ENCODE measurements around the gene LRRC7.

The LRRC7 gene

DNA sequence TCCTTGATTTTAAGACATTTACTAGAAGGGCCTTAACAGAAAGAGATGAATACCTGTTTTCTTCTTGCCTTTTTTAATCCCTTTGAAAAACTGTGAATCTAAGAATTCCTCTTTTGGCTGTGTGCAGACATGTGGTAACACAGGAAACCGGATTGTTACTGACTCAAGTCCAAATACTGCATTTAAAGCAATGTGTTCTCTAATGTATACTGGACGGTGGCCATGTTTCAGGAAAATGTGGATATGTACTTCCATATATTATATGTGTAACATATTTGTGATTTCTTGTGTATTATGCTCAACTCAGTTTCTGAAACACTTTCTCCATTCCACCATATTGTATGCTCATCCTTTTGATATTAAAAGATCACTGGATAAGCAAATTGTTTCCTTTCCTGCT, 185.1 kb downstream of the LRRC7 start:
- FAIRE-seq, result no peak
- no peak for DNase-seq (ENCODE audit: insufficient read length, low spot score)

DNA sequence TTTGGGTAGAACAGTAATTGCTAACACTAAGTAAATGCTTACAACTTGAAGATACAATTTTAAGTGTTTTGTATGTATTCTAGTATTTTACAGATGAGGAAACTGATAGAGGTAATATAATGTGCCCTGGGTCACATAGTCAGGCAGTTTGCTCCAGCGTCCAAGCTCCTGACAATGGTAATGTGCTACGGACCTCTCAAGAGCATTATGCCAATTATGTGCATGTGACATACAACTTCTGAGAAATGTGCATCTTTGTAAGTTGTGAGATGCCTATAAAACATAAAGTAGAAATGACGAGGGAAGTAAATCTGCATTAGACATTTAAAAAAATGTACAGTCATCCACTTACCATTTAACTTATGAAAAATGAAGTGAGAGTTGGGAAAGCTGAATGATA, 186.8 kb downstream of the LRRC7 start:
- no peak for FAIRE-seq
- DNase-seq (ENCODE audit: insufficient read length, low spot score), result no peak

DNA sequence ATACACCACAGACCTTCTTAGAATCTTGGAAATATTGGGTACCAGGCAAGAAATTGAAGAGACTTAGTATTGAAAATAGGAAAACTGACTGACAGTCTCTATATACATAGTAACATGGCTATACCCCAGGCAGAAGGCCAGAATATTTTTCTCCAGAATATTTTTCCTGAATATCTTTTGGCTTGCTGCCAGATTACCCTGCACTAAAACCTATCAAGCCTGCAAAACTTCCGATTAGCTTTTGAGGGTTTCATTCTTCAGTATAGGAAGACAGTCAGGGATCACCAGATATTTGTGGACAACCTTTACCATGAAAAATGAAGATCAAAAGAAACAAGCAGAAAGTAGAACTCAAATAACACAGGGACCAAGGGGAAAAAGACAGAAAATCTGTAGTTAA, 187.9 kb downstream of the LRRC7 start:
- DNase-seq (ENCODE audit: insufficient read length, low spot score) (no peak), FAIRE-seq (no peak)

DNA sequence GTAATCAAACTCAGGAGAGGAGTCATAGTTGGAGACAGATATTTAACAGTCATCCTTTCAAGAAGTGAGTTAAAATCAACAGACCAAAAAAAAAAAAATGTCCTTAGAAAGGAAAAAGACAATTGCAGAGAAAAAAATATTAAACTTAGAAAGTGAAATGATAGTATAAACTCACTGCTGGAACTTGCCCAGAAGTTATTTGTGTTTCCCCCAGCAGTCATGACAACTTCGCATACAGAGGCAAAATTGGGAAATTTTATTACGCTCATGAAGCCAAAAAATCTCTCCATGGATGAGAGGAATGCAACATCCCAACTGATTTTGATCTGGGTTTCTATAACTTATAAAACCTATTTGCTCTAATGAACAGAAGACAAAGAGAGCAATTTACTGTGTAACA, 198.2 kb downstream of the LRRC7 start:
- no peak for DNase-seq (ENCODE audit: insufficient read length, low spot score)
- FAIRE-seq, result no peak

DNA sequence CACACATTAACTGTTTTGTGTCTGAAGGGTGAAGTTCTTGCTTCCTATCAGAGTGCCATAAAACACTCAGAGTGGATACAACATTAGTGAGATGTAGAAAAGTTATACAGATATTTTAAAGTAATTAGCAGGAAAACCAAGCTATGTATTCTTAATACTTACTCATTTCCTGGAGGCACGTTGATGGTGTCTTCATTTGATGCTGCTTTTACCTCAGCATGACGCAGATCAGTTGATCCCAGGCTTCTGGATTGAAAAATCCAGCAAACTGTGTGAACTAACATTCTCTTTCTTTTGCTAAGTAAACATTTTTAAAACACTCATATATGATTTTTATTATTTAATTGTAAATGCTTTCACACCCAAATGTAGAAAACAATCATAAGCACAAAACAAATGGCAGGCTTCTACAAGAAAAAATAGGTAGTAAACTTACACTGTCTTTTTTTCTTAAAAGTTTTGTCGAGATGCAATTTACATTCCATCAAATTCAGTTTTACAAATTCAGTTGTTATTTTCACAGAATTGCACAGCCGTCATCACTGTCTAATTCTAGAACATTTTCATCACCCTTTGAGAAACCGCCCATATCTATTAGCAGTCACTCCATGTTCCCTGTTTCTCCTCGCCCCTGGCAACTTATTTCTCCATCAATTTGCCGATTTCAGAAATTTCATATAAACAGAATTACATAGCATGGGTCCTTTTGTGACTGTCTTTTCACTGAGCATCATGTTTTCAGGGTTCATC, 198.9 kb downstream of the LRRC7 start:
- no peak for DNase-seq (ENCODE audit: insufficient read length, low spot score)
- no peak for FAIRE-seq

DNA sequence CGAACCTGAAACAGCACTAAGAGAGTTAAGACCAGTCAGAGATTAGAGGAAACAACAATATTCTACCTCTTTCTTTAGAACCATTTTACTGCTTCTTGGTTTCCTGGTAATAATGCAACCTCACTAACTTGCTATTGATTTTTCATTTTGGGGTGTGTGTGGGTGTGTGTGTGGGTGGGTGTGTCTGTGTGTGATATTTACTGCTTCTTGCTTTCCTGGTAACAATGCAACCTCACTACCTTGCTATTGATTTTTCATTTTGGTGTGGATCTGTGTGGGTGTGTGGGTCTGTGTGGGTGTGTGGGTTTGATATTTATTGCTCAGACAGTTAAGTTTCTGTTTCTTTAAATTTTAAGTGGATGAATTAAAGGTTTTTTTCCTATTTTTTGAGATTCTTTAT, 208.8 kb downstream of the LRRC7 start:
- DNase-seq (ENCODE audit: insufficient read length, low spot score) (no peak), FAIRE-seq (no peak)

DNA sequence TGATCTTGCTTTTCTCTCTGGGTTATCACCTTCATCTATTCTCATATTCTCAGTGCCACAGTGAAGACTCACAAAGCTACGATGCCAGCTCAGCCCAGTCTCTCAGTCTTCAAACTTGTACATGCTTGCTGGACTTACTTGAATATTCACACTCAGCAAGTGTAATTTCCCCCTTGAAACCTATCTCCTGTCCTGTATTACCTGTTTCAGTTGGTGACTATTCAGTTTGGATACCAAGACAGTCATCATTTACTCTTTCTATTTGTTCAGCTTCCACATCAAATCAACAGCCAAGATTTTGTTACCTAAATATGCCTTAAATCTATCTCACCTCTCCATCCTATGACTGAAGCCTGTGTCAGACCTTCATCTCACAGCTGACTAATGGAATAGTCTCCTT, 209.7 kb downstream of the LRRC7 start:
- no peak for FAIRE-seq
- DNase-seq (ENCODE audit: insufficient read length, low spot score), result no peak

DNA sequence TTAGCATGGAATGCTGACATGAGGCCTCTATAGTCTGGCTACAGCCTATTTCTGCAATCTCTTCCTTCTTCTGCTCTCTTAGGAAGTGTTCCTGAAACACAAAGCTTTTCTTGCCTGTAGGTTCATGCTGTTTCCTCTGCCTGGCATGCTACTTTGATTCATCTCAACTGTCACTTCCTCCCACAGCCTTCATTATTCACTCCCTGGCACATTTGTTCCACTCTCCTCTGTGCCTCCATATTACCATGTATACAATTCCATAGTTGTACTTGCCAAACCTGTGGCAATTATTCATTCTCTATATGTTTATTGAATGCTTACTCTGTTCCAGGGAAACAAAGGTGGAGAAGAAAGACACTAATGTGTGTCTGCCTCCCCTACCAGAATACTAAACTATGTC, 210.2 kb downstream of the LRRC7 start:
- FAIRE-seq (no peak), DNase-seq (ENCODE audit: insufficient read length, low spot score) (no peak)

DNA sequence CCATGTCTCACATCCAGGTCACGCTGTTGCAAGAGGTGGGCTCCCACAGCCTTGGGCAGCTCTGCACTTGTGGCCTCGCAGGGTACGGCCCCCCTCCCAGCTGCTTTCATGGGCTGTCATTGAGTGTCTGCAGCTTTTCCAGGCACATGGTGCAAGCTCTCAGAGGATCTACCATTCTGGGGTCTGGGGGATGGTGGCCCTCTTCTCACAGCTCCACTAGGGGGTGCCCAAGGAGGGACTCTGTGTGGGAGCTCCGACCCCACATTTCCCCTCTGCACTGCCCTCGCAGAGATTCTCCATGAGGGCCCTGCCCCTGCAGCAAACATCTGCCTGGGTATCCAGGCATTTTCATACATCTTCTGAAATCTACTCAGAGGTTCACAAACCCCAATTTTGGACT, 219.4 kb downstream of the LRRC7 start:
- FAIRE-seq (no peak), DNase-seq (ENCODE audit: insufficient read length, low spot score) (no peak)

DNA sequence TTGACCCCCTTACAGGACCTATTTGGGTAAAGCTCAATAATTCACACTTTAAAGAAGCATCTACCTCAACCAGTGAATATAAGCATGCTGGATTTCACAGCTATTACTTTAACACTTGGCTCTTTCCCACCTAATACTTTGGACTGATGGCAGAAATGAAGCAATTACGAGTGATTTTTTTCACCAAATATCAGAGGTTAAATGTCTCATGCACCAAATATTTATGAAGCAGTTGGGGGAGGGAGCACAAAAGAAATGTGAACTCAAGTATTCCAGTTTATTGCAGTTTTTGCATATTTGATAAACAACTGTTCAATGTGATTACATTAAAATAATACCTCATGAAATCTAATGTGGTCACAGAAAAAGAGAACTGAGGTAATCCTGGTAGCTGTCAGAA, 223.6 kb downstream of the LRRC7 start:
- no peak for FAIRE-seq
- DNase-seq (ENCODE audit: insufficient read length, low spot score), result peak; percentile 2

DNA sequence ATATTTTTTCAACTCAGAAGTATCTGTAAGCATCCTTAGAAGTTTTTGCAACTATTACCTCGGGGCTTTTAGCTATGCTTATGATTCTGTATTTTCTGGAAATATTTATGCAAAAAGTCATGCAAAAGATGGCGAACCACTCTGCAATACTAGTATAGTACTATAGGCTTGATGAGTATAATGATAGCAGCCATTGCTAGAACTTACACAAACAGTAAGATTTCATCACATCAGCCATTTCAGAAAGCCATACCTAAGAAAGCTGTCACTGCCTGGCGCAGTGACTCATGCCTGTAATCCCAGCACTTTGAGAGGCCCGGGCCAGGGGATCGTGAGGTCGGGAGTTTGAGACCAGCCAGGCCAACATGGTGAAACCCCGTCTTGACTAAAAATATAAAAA, 227.1 kb downstream of the LRRC7 start:
- no peak for FAIRE-seq

DNA sequence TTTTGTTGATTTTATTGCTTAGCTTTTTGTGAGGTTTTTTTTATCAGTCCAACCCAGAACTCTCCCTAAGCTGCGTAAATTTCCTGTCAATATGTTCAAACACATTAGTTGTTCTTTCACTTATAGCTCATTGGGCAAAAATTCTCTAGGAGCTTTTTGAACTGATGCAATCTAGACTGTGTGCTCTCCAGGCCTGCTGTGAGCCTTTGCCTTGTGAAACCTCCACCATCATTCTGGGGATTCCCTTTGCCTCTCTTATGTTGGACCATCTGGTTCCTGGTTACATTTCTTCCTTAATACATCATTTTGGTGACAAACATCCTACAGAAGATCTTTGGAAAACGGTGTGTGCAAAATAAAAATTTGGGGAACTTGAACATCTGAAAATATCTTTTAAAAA, 247.2 kb downstream of the LRRC7 start:
- DNase-seq (ENCODE audit: insufficient read length, low spot score), result no peak
- FAIRE-seq, result no peak

More for the DNA sequence above, 227.1 kb downstream of the LRRC7 start:
- no peak for DNase-seq (ENCODE audit: insufficient read length, low spot score)

DNA sequence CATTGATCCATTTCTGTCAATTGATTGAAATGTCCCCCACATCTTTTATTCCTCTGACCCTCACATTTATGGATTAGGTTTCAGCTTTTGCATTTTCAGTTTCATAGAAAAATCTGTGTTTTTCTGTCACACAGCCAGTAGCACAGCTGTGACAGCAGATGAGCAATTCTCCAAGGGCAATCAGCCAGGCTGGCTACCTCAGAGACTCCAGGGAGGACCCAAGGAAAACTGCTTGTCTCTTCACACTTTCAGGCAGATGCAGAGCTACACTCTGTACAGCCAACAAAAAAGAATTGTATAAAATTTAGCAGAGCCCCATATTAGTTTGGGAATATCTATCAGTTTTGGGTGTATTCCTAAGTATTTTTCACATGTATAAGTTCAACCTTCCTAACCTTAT, 257.2 kb downstream of the LRRC7 start:
- no peak for DNase-seq (ENCODE audit: insufficient read length, low spot score)
- no peak for FAIRE-seq

DNA sequence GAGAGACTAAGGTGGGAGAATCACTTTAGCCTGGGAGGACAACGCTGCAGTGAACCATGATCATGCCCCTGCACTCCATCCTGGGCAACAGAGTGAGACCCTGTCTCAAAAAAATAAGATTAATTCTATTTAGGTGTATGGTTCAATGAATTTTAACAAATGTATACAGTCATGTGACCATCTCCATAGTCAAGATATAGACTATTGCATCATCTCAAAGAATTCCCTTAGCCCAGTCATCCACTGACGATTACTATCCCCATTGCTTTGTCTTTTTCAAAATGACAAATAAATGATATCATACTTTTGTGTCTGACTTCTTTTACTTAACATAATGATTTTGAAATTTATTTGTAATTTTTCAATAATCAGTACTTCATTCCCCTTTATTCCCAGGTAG, 260.0 kb downstream of the LRRC7 start:
- FAIRE-seq (no peak), DNase-seq (ENCODE audit: insufficient read length, low spot score) (no peak)

DNA sequence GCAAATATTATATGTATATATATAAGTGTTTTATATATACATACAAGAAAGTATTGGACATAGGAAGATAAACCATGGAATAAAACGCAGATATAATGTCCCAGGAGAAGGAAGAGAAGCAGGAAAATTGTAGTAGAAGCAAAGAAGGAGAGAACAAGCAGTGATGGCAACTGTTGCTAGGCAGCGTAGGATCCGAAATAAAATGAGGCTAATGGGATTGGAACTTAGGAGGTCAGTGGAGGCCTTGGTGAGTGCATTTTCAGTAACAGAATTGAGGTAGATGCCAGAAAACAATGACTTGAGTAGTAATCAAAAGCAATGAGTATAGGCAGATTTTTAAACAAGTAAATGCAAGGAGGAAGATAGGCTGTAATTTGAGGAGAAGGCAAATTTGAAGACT, 265.8 kb downstream of the LRRC7 start:
- FAIRE-seq (no peak), DNase-seq (ENCODE audit: insufficient read length, low spot score) (no peak)

DNA sequence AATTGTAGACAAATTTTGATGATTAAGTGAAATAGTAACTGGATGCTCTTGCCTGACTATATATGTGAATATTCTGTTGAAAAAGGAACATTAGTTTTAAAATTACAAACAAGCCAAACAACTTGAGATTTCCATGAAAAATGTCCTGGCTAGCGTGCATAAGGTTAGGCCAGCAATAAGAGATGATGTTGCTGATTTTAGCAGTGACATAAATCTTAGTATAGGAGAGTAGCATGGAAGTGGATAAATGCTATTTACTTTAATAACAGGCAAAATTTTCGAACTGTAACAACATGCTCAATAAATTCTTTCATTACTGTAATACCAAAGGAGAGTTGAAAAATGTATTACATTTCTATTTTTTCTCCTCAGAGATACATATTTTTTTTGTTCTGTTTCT, 266.6 kb downstream of the LRRC7 start:
- FAIRE-seq, result no peak
- no peak for DNase-seq (ENCODE audit: insufficient read length, low spot score)

DNA sequence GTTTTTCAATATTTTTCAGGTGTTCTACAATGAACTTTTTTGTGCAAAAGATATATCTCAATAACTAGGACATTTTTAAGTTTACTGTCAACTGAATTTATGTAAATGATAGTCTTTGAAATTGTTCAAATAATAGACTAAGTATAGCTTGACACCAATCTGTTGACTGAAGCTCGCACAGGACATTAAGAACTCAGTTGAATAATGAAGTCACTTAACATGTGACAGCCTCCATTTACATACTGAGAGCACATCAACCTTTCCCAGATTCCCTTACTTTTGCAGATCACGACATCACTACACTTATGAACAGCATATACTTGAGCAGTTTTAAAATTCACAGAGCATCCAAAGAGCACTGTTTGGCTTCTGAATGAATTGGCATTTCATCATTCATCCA, 268.2 kb downstream of the LRRC7 start:
- FAIRE-seq, result no peak
- DNase-seq (ENCODE audit: insufficient read length, low spot score), result no peak

DNA sequence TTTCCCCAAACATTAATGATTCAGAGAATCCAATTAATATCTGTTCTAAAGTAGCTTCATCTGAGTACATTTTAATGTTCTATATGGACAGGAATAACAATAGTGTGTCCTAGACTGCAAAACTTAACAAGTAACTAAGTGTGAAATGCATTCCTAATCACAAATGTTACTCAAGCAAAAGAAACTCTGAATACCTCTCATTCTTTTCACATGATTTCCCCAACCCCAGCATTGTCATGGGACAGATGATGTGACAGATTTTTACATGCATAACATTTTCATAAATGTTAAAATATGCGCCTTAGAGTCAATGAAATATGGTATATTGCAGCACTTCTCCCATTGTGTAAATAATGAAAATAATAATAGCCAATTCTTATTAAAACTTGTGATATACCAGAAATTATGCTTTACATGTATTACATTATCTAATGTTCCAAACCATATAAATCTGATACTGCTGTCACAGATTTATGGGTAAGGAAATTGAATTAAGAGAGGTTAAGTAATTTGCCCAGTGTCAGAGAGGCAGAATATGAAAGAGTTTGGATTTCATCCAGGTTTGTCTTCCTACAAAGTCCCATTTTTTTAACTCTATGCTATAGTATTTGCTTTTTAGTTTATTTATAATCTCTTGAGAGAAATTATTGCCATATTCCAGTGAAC, 269.4 kb downstream of the LRRC7 start:
- FAIRE-seq, result no peak
- no peak for DNase-seq (ENCODE audit: insufficient read length, low spot score)

DNA sequence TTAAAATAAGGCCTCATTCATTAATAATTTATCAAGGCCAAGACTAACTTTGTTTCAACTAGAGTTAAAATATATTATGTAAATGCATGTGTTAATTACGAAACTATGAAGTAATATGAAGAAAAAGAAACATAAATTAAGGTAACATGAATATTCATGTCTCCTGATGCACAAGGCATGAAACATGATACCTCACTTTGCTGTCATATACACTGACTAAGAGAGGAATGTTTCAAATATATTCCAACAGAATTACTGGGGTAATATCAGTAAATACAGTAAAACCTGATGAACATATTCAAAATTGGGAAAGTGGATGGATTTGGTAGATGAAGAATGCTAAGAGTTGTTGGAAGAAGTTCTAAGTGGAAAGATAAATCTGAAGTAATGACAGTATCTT, 274.6 kb downstream of the LRRC7 start:
- DNase-seq (ENCODE audit: insufficient read length, low spot score), result no peak
- no peak for FAIRE-seq

DNA sequence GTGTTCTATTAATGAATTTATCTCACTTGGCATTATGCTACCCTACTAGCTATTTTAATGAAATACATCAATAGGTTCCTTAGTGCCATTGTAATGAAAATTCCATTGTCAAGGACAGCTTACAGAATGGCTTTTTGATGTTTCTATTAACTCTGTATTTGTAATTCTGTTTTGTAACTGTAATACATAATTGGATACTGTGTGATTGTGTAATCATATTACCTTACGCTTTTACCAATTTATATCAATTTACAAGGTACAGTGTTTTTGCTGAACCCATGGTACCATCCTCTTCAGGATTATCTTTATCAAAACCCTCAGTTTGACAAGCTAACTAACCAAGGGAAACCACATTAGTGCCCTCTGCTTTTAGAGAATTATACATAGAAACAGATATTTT, 277.9 kb downstream of the LRRC7 start:
- no peak for FAIRE-seq
- DNase-seq (ENCODE audit: insufficient read length, low spot score), result no peak

DNA sequence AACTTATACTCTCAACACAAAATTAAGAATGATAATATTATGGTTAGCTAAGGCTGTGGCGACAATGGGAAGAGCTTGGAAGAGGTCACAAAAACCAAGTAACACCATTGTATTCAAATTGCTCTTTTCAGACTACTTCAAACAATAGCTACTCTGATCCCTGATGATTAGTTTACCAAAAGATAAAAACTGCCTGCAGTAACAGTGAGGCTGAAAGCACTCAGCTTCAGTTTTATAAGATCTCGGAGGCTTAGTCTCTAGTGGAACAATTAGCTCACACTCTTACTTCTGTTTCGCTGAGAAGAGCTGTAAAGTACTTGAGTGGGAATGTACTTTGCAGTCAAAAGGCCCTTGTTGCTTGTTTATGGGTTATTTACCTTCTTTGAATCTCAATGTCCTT, 278.5 kb downstream of the LRRC7 start:
- DNase-seq (ENCODE audit: insufficient read length, low spot score) (no peak), FAIRE-seq (no peak)

DNA sequence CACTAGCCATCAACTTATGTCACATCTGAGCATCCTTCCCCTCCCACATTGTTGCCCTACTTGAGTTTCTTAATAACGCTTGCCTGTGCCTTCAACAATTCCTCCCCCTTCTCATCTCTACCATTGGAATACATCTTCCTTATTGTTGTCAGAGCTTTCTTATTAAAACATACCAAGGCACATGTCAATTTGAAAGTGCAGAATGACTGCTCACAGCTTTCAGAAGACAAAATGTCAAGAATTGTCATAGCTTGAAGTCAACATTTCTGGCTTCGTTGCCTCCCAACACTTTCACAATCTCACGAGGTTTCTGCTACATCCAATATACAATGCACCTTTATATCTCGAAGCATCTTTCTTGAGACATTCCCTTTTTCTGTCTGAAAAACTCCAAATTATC, 279.9 kb downstream of the LRRC7 start:
- no peak for DNase-seq (ENCODE audit: insufficient read length, low spot score)
- no peak for FAIRE-seq

DNA sequence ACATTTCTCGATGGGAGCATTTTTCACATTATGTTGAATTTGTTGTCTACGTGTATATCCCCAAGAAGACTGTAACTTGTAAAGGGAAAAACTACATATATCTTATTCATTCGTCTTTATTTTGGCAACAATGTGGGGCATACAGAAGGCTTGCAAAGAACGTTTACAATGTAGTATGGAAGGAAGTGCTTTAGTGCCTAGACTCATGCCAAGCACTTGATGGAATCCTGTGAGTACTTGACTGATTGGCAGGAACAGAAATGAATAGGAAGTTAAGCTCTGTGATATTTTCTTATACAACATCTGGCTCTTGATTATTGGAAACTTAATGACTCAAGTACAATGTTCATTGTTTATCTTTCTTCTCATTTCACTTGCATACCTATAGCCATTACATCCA, 284.4 kb downstream of the LRRC7 start:
- no peak for DNase-seq (ENCODE audit: insufficient read length, low spot score)
- no peak for FAIRE-seq

Data from HTR-8/SVneo (cell line).